PC-9 (cell line): ENCODE data around the gene PCNT. TPM values are rescaled to one million over a fixed set of nuclear protein-coding genes. Genes with fewer than 3 reads are reported as not detected.

ENCODE experiments used
- BruUV-seq: library from RNA; stranded (reverse); fragments of 400-500 nt; replicated peaks from 2 replicates; lab custom pipeline; 2021; lab: Mats Ljungman, UMichigan
- CTCF ChIA-PET: fragments of 300-600 bp; sonication (Branson Sonifier 250); formaldehyde crosslinking; loops from one replicate; lab custom pipeline; 2022; ENCODE audit warnings: antibody characterized with exemption; lab: Charles Lee
- POLR2A ChIA-PET: fragments of 300-600 bp; sonication (Branson Sonifier 250); formaldehyde crosslinking; loops from one replicate; lab custom pipeline; 2022; ENCODE audit warnings: antibody characterized with exemption; ENCODE audit not compliant: unreplicated experiment; lab: Charles Lee
- DNase-seq, 2 experiments: peaks; one replicate each; pipeline versions ENCODE4 v3.0.0 to v3.0.0-alpha.2; 2015 to 2022; ENCODE audit warnings: mixed read lengths in 1 of 2
- H2AFZ ChIP-seq: fragments of 200-600 bp; sonication (generic); 2 replicates; pipeline ENCODE4 v1.8.1; 2017; ENCODE audit warnings: antibody characterized with exemption
- H3F3A ChIP-seq: fragments of 200-600 bp; sonication (generic); 2 replicates; pipeline ENCODE4 v1.8.1; 2017; ENCODE audit warnings: antibody characterized with exemption, mild to moderate bottlenecking, low read depth; ENCODE audit not compliant: insufficient read depth
- H3K27ac ChIP-seq: fragments of 200-600 bp; sonication (generic); 2 replicates; pipeline ENCODE4 v1.6.1; 2016; ENCODE audit warnings: mixed run types
- H3K27me3 ChIP-seq: fragments of 200-600 bp; sonication (generic); 2 replicates; pipeline ENCODE4 v1.6.1; 2016; ENCODE audit warnings: low read depth, mixed run types; ENCODE audit not compliant: insufficient read depth
- H3K36me3 ChIP-seq: fragments of 200-600 bp; sonication (generic); 2 replicates; pipeline ENCODE4 v1.6.1; 2016; ENCODE audit warnings: low read depth, mixed run types
- H3K4me1 ChIP-seq: fragments of 200-600 bp; sonication (generic); replicated peaks from 2 replicates; pipeline ENCODE4 v1.6.1; 2016; ENCODE audit warnings: mixed run types; ENCODE audit not compliant: insufficient read depth
- H3K4me2 ChIP-seq: fragments of 200-600 bp; sonication (generic); 2 replicates; pipeline ENCODE4 v1.6.1; 2017; ENCODE audit warnings: mixed run types
- H3K4me3 ChIP-seq: fragments of 200-600 bp; sonication (generic); 2 replicates; pipeline ENCODE4 v1.6.1; 2016; ENCODE audit warnings: mixed run types
- H3K79me2 ChIP-seq: fragments of 200-600 bp; sonication (generic); 2 replicates; pipeline ENCODE4 v1.6.1; 2017; ENCODE audit warnings: low read depth, mixed run types
- H3K9me2 ChIP-seq: fragments of 200-600 bp; sonication (generic); 2 replicates; pipeline ENCODE4 v1.8.1; 2017; ENCODE audit warnings: mild to moderate bottlenecking; ENCODE audit not compliant: insufficient read depth
- H3K9me3 ChIP-seq: fragments of 200-600 bp; sonication (generic); 2 replicates; pipeline ENCODE4 v1.8.1; 2016; ENCODE audit warnings: low read depth; ENCODE audit not compliant: insufficient read depth
- H4K20me1 ChIP-seq: fragments of 200-600 bp; sonication (generic); 2 replicates; pipeline ENCODE4 v1.8.1; 2017; ENCODE audit not compliant: insufficient read depth
- CTCF ChIP-seq: fragments of 200-600 bp; sonication (generic); conservative IDR thresholded peaks from 2 replicates; pipeline ENCODE4 v1.6.1; 2017; ENCODE audit warnings: mixed run types, antibody characterized with exemption, mild to moderate bottlenecking, moderate library complexity
- EZH2 ChIP-seq: fragments of 200-600 bp; sonication (generic); IDR thresholded peaks from 2 replicates; pipeline ENCODE4 v1.8.0; 2017; ENCODE audit warnings: antibody characterized with exemption, low read depth
- intact Hi-C: fragments of 100-400 bp; cut with micrococcal nuclease; formaldehyde crosslinking; loops from one replicate; pipeline ENCODE4 v1.10.0; 2022; ENCODE audit not compliant: unreplicated experiment
- total RNA-seq: library from RNA; stranded (reverse); gene quantifications from 2 replicates; pipeline ENCODE4 v1.2.3, GENCODE V29; 2021

PCNT gene
- total RNA-seq, 1 experiment from 2014 or later = 33.4 TPM

GRCh38 chr21:46452710-46453109, 128.8 kb downstream of the PCNT start:
- no peaks in the 10 kb centered on the region for H3K9me2 ChIP-seq
- H3K79me2 ChIP-seq = peaks cover 14% of the 10 kb centered on the region; the same call in 1 of the 2 replicates
- H3K4me3 ChIP-seq = no peak overlapping the region
- no peaks in the 10 kb centered on the region for H3K27me3 ChIP-seq
- H3K4me2 ChIP-seq = no peak overlapping the region
- no peaks in the 10 kb centered on the region for H3K36me3 ChIP-seq
- DNase-seq = no peak
- H3F3A ChIP-seq = no peaks in the 10 kb centered on the region
- intact Hi-C loops = no loop called here
- no peaks in the 10 kb centered on the region for H4K20me1 ChIP-seq
- no peak overlapping the region for H3K27ac ChIP-seq
- H3K4me1 ChIP-seq = no peaks in the 10 kb centered on the region
- CTCF ChIA-PET = no interaction called here
- H3K9me3 ChIP-seq = no peaks in the 10 kb centered on the region
- no TSS peak for BruUV-seq
- no peak for TF ChIP-seq CTCF
- POLR2A ChIA-PET = no interaction called here
- H2AFZ ChIP-seq = no peak overlapping the region

- Histone ChIP-seq H3K4me2 (no peak overlapping the region), H4K20me1 (no peaks in the 10 kb centered on the region), H2AFZ (no peak overlapping the region), H3K36me3 (no peaks in the 10 kb centered on the region), H3K4me1 (no peaks in the 10 kb centered on the region), H3K79me2 (peaks cover 17% of the 10 kb centered on the region; the same call in 1 of the 2 replicates), H3F3A (no peaks in the 10 kb centered on the region), H3K4me3 (no peak overlapping the region), H3K27ac (no peak overlapping the region), H3K9me3 (no peaks in the 10 kb centered on the region), H3K9me2 (no peaks in the 10 kb centered on the region), H3K27me3 (no peaks in the 10 kb centered on the region)
- ChIA-PET POLR2A (no interaction called here), CTCF (no interaction called here)
- no peak for DNase-seq
- intact Hi-C loops = no loop called here
- BruUV-seq = no TSS peak
- TF ChIP-seq CTCF = no peak
- TF ChIP-seq EZH2 = no peak
Measured at GRCh38 chr21:46454142-46454541, 130.2 kb downstream of the PCNT start.

GRCh38 chr21:46454634-46455390, 130.9 kb downstream of the PCNT start:
- H2AFZ ChIP-seq = no peak overlapping the region
- no peak for DNase-seq
- no TSS peak for BruUV-seq
- no peaks in the 10 kb centered on the region for H3K9me3 ChIP-seq
- TF ChIP-seq EZH2 (no peak), CTCF (no peak)
- no peaks in the 10 kb centered on the region for H4K20me1 ChIP-seq
- H3K4me2 ChIP-seq = no peak overlapping the region
- H3K9me2 ChIP-seq = no peaks in the 10 kb centered on the region
- no peaks in the 10 kb centered on the region for H3K36me3 ChIP-seq
- no peaks in the 10 kb centered on the region for H3K27me3 ChIP-seq
- ChIA-PET POLR2A (interaction anchor here (0.6 kb wide), 1 partner anchor 13 kb away, joined by 3 read pairs; no protein-coding TSS in a partner anchor), CTCF (no interaction called here)
- H3K4me1 ChIP-seq = no peaks in the 10 kb centered on the region
- H3K79me2 ChIP-seq = peaks cover 20% of the 10 kb centered on the region
- no peak overlapping the region for H3K4me3 ChIP-seq
- no peaks in the 10 kb centered on the region for H3F3A ChIP-seq
- intact Hi-C loops = no loop called here
- no peak overlapping the region for H3K27ac ChIP-seq
